ENCODE data around the gene PIM2. TPM values are rescaled to one million over a fixed set of nuclear protein-coding genes. Genes with fewer than 3 reads are reported as not detected.

PIM2 gene
- total RNA-seq, 2 donors from 2014 or later, result 26.2 to 94.0 TPM

- Mint-ChIP-seq H3K9me3 (peaks cover 61% of the 10 kb centered on the region), H3K4me1 (peaks cover 9% of the 10 kb centered on the region), H3K27me3 (ENCODE audit: insufficient read depth) (no peaks in the 10 kb centered on the region), H3K27ac (peak overlapping the region; percentile 94), H3K4me3 (peak overlapping the region; percentile 91), H3K36me3 (ENCODE audit: low read depth) (peaks cover 11% of the 10 kb centered on the region)
- TF ChIP-seq CTCF (conservative IDR thresholded peaks at IDR 0.05), result no peak
- no peak for DNase-seq
- H3K9me3 ChIP-seq (ENCODE audit: control insufficient read depth, low read length), result no peaks in the 10 kb centered on the region
- peak overlapping the region; percentile 50 for H3K27ac ChIP-seq (ENCODE audit: low read depth, low read length)
- H3K27me3 ChIP-seq (ENCODE audit: control insufficient read depth, insufficient read depth, low read length, poor library complexity, severe bottlenecking), result no peaks in the 10 kb centered on the region
- peaks cover 19% of the 10 kb centered on the region for H3K36me3 ChIP-seq (ENCODE audit: control insufficient read depth, insufficient read depth, low read length)
- H3K4me3 ChIP-seq (ENCODE audit: low read length), result peak overlapping the region; percentile 80
- 2 to 4% methylated on average over 11 to 21 of the region's 21 CpGs for WGBS, 2 experiments (ENCODE audit: insufficient coverage in 1 of 2, insufficient read length in 1 of 2)
- H3K4me1 ChIP-seq (ENCODE audit: control insufficient read depth, insufficient read depth, low read length), result no peaks in the 10 kb centered on the region
- H3K9ac ChIP-seq (ENCODE audit: extremely low read depth, low read length, poor library complexity, severe bottlenecking), result peak overlapping the region; percentile 70
Measured at GRCh38 chrX:48958635-48959094, 39.8 kb upstream of the PIM2 start.

GRCh38 chrX:48957827-48958634 lies 39.2 kb upstream of the PIM2 start:
- peaks cover 13% of the 10 kb centered on the region for H3K36me3 Mint-ChIP-seq (ENCODE audit: low read depth)
- Histone ChIP-seq H3K4me1 (ENCODE audit: control insufficient read depth, insufficient read depth, low read length) (no peaks in the 10 kb centered on the region), H3K27ac (ENCODE audit: low read depth, low read length) (peak overlapping the region; percentile 99), H3K27me3 (ENCODE audit: control insufficient read depth, insufficient read depth, low read length, poor library complexity, severe bottlenecking) (no peaks in the 10 kb centered on the region), H3K4me3 (ENCODE audit: low read length) (peak overlapping the region; percentile 87), H3K36me3 (ENCODE audit: control insufficient read depth, insufficient read depth, low read length) (peaks cover 24% of the 10 kb centered on the region), H3K9ac (ENCODE audit: extremely low read depth, low read length, poor library complexity, severe bottlenecking) (peak overlapping the region; percentile 95), H3K9me3 (ENCODE audit: control insufficient read depth, low read length) (no peaks in the 10 kb centered on the region)
- DNase-seq, result peak; percentile 97
- 0% methylated on average over 4 to 64 of the region's 66 CpGs for WGBS, 2 experiments (ENCODE audit: insufficient coverage in 1 of 2, insufficient read length in 1 of 2)
- peaks cover 63% of the 10 kb centered on the region for H3K9me3 Mint-ChIP-seq
- H3K27ac Mint-ChIP-seq, result peak overlapping the region; percentile 100
- peak overlapping the region; percentile 91 for H3K4me3 Mint-ChIP-seq
- H3K27me3 Mint-ChIP-seq (ENCODE audit: insufficient read depth), result no peaks in the 10 kb centered on the region
- TF ChIP-seq CTCF (conservative IDR thresholded peaks at IDR 0.05), result no peak
- peaks cover 9% of the 10 kb centered on the region for H3K4me1 Mint-ChIP-seq

GRCh38 chrX:48957477-48957826 lies 38.6 kb upstream of the PIM2 start, which contains the start of gene OTUD5:
OTUD5 (minus strand) TSS chrX:48957607; CDS start chrX:48957570, 37 bp downstream.
- H3K4me1 Mint-ChIP-seq, result peaks cover 9% of the 10 kb centered on the region
- Histone ChIP-seq H3K9me3 (ENCODE audit: control insufficient read depth, low read length) (no peaks in the 10 kb centered on the region), H3K9ac (ENCODE audit: extremely low read depth, low read length, poor library complexity, severe bottlenecking) (peak within 1 kb of the TSS; percentile 95), H3K4me3 (ENCODE audit: low read length) (peak within 1 kb of the TSS; percentile 87), H3K36me3 (ENCODE audit: control insufficient read depth, insufficient read depth, low read length) (peaks cover 24% of the 10 kb centered on the region), H3K4me1 (ENCODE audit: control insufficient read depth, insufficient read depth, low read length) (no peaks in the 10 kb centered on the region), H3K27ac (ENCODE audit: low read depth, low read length) (peak within 1 kb of the TSS; percentile 99), H3K27me3 (ENCODE audit: control insufficient read depth, insufficient read depth, low read length, poor library complexity, severe bottlenecking) (no peaks in the 10 kb centered on the region)
- WGBS, 2 experiments (ENCODE audit: insufficient coverage in 1 of 2, insufficient read length in 1 of 2), result 0% methylated on average over 52 of the region's 53 CpGs; no CpG with 5 or more reads in 1 of the 2 experiments
- DNase-seq, result no peak
- H3K36me3 Mint-ChIP-seq (ENCODE audit: low read depth), result peaks cover 11% of the 10 kb centered on the region
- H3K4me3 Mint-ChIP-seq, result peak within 1 kb of the TSS; percentile 91
- no peaks in the 10 kb centered on the region for H3K27me3 Mint-ChIP-seq (ENCODE audit: insufficient read depth)
- H3K9me3 Mint-ChIP-seq, result peaks cover 62% of the 10 kb centered on the region
- peak within 1 kb of the TSS; percentile 100 for H3K27ac Mint-ChIP-seq
- no peak for TF ChIP-seq CTCF (conservative IDR thresholded peaks at IDR 0.05)

All from endodermal cell (in vitro differentiated cells).